WERI-Rb-1 (cell line): ENCODE results near the gene ANO6.

Experiments
- DNase-seq: peaks from one replicate; pipeline ENCODE4 v3.0.0-alpha.2; 2020
- H3K27ac ChIP-seq: fragments of 250-450 bp; sonication (Bioruptor Pico); 2 replicates; pipeline ENCODE4 v1.5.1; 2020; ENCODE audit warnings: mild to moderate bottlenecking, moderate library complexity
- H3K27me3 ChIP-seq: fragments of 250-450 bp; sonication (Bioruptor Pico); 2 replicates; pipeline ENCODE4 v1.5.1; 2021; ENCODE audit warnings: mild to moderate bottlenecking, low read depth, moderate library complexity; ENCODE audit not compliant: insufficient read depth, severe bottlenecking
- H3K36me3 ChIP-seq: fragments of 250-450 bp; sonication (Bioruptor Pico); 2 replicates; pipeline ENCODE4 v1.5.1; 2020; ENCODE audit warnings: mild to moderate bottlenecking, moderate library complexity
- H3K4me3 ChIP-seq: 2 replicates; pipeline ENCODE4 v1.5.1; 2011; ENCODE audit warnings: low read depth, mild to moderate bottlenecking, control low read depth, low read length
- H3K9me3 ChIP-seq: fragments of 250-450 bp; sonication (Bioruptor Pico); 2 replicates; pipeline ENCODE4 v1.5.1; 2021; ENCODE audit warnings: mild to moderate bottlenecking, moderate library complexity; ENCODE audit not compliant: severe bottlenecking
- TF ChIP-seq, protein P1 (sequence below): IDR thresholded peaks from 2 replicates; pipeline ENCODE4 v1.5.1; 2011; ENCODE audit warnings: low read depth, mild to moderate bottlenecking, control low read depth, inconsistent platforms, low read length

The ANO6 gene

GRCh38 chr12:45281994-45282393, 66.1 kb downstream of the ANO6 start:
- H3K27ac ChIP-seq = no peak overlapping the region
- DNase-seq = no peak
- no peaks in the 10 kb centered on the region for H3K36me3 ChIP-seq
- no peaks in the 10 kb centered on the region for H3K9me3 ChIP-seq
- TF ChIP-seq, protein P1, sequence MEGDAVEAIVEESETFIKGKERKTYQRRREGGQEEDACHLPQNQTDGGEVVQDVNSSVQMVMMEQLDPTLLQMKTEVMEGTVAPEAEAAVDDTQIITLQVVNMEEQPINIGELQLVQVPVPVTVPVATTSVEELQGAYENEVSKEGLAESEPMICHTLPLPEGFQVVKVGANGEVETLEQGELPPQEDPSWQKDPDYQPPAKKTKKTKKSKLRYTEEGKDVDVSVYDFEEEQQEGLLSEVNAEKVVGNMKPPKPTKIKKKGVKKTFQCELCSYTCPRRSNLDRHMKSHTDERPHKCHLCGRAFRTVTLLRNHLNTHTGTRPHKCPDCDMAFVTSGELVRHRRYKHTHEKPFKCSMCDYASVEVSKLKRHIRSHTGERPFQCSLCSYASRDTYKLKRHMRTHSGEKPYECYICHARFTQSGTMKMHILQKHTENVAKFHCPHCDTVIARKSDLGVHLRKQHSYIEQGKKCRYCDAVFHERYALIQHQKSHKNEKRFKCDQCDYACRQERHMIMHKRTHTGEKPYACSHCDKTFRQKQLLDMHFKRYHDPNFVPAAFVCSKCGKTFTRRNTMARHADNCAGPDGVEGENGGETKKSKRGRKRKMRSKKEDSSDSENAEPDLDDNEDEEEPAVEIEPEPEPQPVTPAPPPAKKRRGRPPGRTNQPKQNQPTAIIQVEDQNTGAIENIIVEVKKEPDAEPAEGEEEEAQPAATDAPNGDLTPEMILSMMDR = no peak
- H3K27me3 ChIP-seq = no peaks in the 10 kb centered on the region
- H3K4me3 ChIP-seq = no peak overlapping the region

DNA sequence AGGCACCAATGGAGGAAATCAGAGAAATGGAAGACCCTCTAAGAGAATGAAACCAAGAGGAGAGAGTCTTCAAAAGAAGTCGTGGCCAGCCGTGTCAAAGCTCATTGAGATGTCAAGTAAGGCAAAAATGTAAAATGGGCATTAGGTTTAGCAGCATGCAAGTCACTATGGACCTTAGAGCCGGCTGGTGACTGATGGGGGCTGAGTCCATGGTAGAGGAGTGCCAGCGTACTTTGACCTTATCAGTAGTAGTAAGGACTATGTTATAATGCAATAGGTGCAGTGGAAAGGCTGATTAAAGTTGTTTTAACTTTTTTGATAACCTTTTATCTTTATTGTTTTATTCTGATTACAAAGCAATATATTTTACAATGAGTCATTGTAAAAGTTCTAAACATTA, 66.5 kb downstream of the ANO6 start:
- no peaks in the 10 kb centered on the region for H3K9me3 ChIP-seq
- H3K27me3 ChIP-seq = no peaks in the 10 kb centered on the region
- H3K4me3 ChIP-seq = no peak overlapping the region
- H3K27ac ChIP-seq = no peak overlapping the region
- DNase-seq = no peak
- TF ChIP-seq, protein P1 = no peak
- no peaks in the 10 kb centered on the region for H3K36me3 ChIP-seq

- Histone ChIP-seq H3K27me3 (no peaks in the 10 kb centered on the region), H3K36me3 (no peaks in the 10 kb centered on the region), H3K4me3 (no peak overlapping the region), H3K9me3 (no peaks in the 10 kb centered on the region), H3K27ac (peak overlapping the region; percentile 46)
- DNase-seq = peak; percentile 44
- TF ChIP-seq, protein P1 = peak; percentile 23; the same call in 1 of the 2 replicates
Measured at GRCh38 chr12:45284096-45284901, 68.4 kb downstream of the ANO6 start.

DNA sequence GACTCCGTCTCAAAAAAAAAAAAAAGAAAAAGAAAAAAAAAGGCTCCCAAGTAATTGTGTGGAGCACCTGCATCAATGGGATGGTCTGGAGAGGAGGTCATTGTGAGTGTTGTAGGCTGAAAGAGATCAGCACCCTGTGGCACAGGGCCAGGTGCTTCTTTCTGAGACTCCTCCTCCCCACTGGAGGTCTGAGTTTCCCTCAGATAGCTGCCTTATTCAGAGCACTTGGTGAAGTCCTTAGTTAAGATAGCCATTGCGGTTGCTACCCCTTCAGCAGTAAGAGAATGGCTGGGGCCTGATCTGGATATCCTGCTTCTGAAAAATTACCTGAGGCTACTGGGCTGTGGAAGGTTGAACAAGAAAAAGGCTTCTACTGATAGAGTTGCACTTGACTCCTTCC, 69.8 kb downstream of the ANO6 start:
- no peak for DNase-seq
- no peaks in the 10 kb centered on the region for H3K9me3 ChIP-seq
- no peaks in the 10 kb centered on the region for H3K36me3 ChIP-seq
- TF ChIP-seq, protein P1 = no peak
- no peak overlapping the region for H3K4me3 ChIP-seq
- H3K27me3 ChIP-seq = no peaks in the 10 kb centered on the region
- H3K27ac ChIP-seq = no peak overlapping the region

DNA sequence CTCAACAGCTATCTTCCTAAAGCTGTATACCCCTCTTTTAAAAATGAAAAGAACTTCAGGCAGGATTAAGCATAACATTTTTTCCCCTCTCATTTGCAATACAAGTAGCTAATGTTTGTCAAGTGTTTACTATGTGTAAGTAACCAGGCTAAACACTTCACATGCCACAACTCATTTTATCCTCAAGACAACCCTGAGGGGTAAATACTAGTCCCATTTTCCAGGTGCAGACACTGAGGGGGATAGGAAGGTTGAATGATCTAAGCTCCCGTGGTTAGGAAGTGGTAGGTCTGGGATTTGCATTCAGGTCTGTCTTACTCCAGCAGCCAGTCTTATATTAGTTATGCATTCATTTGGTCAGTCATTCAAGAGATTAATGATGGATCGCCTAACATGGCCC, 70.7 kb downstream of the ANO6 start:
- H3K27me3 ChIP-seq = no peaks in the 10 kb centered on the region
- no peaks in the 10 kb centered on the region for H3K9me3 ChIP-seq
- H3K36me3 ChIP-seq = no peaks in the 10 kb centered on the region
- no peak overlapping the region for H3K4me3 ChIP-seq
- TF ChIP-seq, protein P1 = no peak
- no peak overlapping the region for H3K27ac ChIP-seq
- DNase-seq = no peak
